GM08714 (cell line): ENCODE data around the gene ALX4.

ENCODE experiments used
- H3K4me3 ChIP-seq: fragments of 200-500 bp; sonication (Bioruptor generic); 2 replicates; pipeline ENCODE4 v1.5.1; 2014; ENCODE audit warnings: mild to moderate bottlenecking, low read length, inconsistent platforms
- ZNF274 ChIP-seq: IDR thresholded peaks from 2 replicates; pipeline ENCODE4 v1.6.1; 2012; ENCODE audit warnings: mild to moderate bottlenecking, low read depth, low read length

ALX4 gene

GRCh38 chr11:44277196-44278090, 32.5 kb downstream of the ALX4 start:
- H3K4me3 ChIP-seq = no peak overlapping the region
- no peak for TF ChIP-seq ZNF274

- no peak for TF ChIP-seq ZNF274
- no peak overlapping the region for H3K4me3 ChIP-seq
Measured at GRCh38 chr11:44275961-44276550, 33.9 kb downstream of the ALX4 start.

- no peak for TF ChIP-seq ZNF274
- H3K4me3 ChIP-seq = no peak overlapping the region
Measured at GRCh38 chr11:44275241-44275640, 34.7 kb downstream of the ALX4 start.

GRCh38 chr11:44274404-44274803, 35.5 kb downstream of the ALX4 start:
- no peak overlapping the region for H3K4me3 ChIP-seq
- TF ChIP-seq ZNF274 = no peak

- TF ChIP-seq ZNF274 = no peak
- H3K4me3 ChIP-seq = no peak overlapping the region
Measured at GRCh38 chr11:44271286-44271685, 38.7 kb downstream of the ALX4 start.

GRCh38 chr11:44270403-44271273, 39.3 kb downstream of the ALX4 start:
- TF ChIP-seq ZNF274 = no peak
- H3K4me3 ChIP-seq = no peak overlapping the region

- TF ChIP-seq ZNF274 = no peak
- no peak overlapping the region for H3K4me3 ChIP-seq
Measured at GRCh38 chr11:44269369-44270351, 40.3 kb downstream of the ALX4 start.

- no peak overlapping the region for H3K4me3 ChIP-seq
- TF ChIP-seq ZNF274 = no peak
Measured at GRCh38 chr11:44268614-44269080, 41.3 kb downstream of the ALX4 start.

GRCh38 chr11:44267750-44268613, 42.0 kb downstream of the ALX4 start:
- no peak for TF ChIP-seq ZNF274
- no peak overlapping the region for H3K4me3 ChIP-seq

GRCh38 chr11:44267006-44267749, 42.8 kb downstream of the ALX4 start:
- no peak for TF ChIP-seq ZNF274

GRCh38 chr11:44266056-44266780, 43.7 kb downstream of the ALX4 start:
- no peak overlapping the region for H3K4me3 ChIP-seq
- no peak for TF ChIP-seq ZNF274

More at GRCh38 chr11:44267006-44267749, 42.8 kb downstream of the ALX4 start:
- no peak overlapping the region for H3K4me3 ChIP-seq
